T-cell (primary cell): ENCODE results near the gene WNT2B. TPM values are rescaled to one million over a fixed set of nuclear protein-coding genes. Genes with fewer than 3 reads are reported as not detected.

ENCODE experiments used
- ATAC-seq, 4 experiments: fragments of 200-7000 bp in 3 of 4; fragments of 150-1000 bp in 1 of 4; cut with Tn5 transposase; replicated peaks in 1 of 4; 1 replicate in 3 of 4; 2 replicates in 1 of 4; pipeline ENCODE4 v1.10.0; 2021; ENCODE audit warnings: moderate library complexity in 3 of 4, mild to moderate bottlenecking in 2 of 4, moderate number of reproducible peaks in 1 of 4
- CTCF ChIA-PET, 2 donors: fragments of 300-600 bp; sonication (Branson Sonifier 250); formaldehyde crosslinking; loops; one replicate each; lab custom pipeline; 2022; ENCODE audit warnings: antibody characterized with exemption in 2 of 2; lab: Charles Lee
- POLR2A ChIA-PET, 2 donors: fragments of 300-600 bp; sonication (Branson Sonifier 250); formaldehyde crosslinking; loops; one replicate each; lab custom pipeline; 2022; ENCODE audit warnings: antibody characterized with exemption in 2 of 2; lab: Charles Lee
- DNase-seq, 35 experiments: peaks; one replicate each; pipeline versions ENCODE4 v3.0.0 to v3.0.0-alpha.2; 2013 to 2023
- H3K27ac ChIP-seq: one replicate; pipeline ENCODE4 v1.5.1; 2013; ENCODE audit warnings: low read length
- H3K27me3 ChIP-seq, 2 experiments: replicated peaks in 1 of 2; 1 replicate in 1 of 2; 2 replicates in 1 of 2; pipeline versions ENCODE4 v1.6.1 to v1.7.0; 2013; ENCODE audit warnings: low read length in 1 of 2, mixed read lengths in 1 of 2; ENCODE audit not compliant: control insufficient read depth in 2 of 2, insufficient read depth in 2 of 2; ENCODE audit errors: extremely low read depth in 1 of 2
- H3K36me3 ChIP-seq, 2 donors: 1 replicate in 1 of 2; 2 replicates in 1 of 2; pipeline versions ENCODE4 v1.6.1 to v1.7.0; 2013; ENCODE audit warnings: low read length in 1 of 2; ENCODE audit not compliant: control insufficient read depth in 2 of 2, insufficient read depth in 1 of 2; ENCODE audit errors: extremely low read depth in 1 of 2
- H3K4me1 ChIP-seq, 2 experiments: 1 replicate in 1 of 2; 2 replicates in 1 of 2; pipeline versions ENCODE4 v1.6.1 to v1.7.0; 2013; ENCODE audit warnings: low read length in 2 of 2, mixed read lengths in 1 of 2; ENCODE audit not compliant: insufficient read depth in 2 of 2, control insufficient read depth in 1 of 2; ENCODE audit errors: extremely low read depth in 1 of 2
- H3K4me3 ChIP-seq, 2 donors: 1 replicate in 1 of 2; 2 replicates in 1 of 2; pipeline versions ENCODE4 v1.5.1 to v1.7.0; 2013; ENCODE audit warnings: mild to moderate bottlenecking in 2 of 2, low read length in 1 of 2, moderate library complexity in 1 of 2; ENCODE audit not compliant: control insufficient read depth in 1 of 2; ENCODE audit errors: extremely low read depth in 1 of 2
- H3K9me3 ChIP-seq: 2 replicates; pipeline ENCODE4 v1.7.0; 2013
- H3K27ac Mint-ChIP-seq, 2 donors: one replicate each; pipeline ENCODE4 v1.8.0; 2020 to 2021; ENCODE audit warnings: mild to moderate bottlenecking in 2 of 2, mixed read lengths in 2 of 2
- H3K27me3 Mint-ChIP-seq, 2 donors: one replicate each; pipeline ENCODE4 v1.8.0; 2021 to 2022; ENCODE audit warnings: mixed read lengths in 2 of 2
- H3K36me3 Mint-ChIP-seq: one replicate; pipeline ENCODE4 v1.8.0; 2021; ENCODE audit warnings: mixed read lengths
- H3K4me1 Mint-ChIP-seq, 3 donors: one replicate each; pipeline ENCODE4 v1.8.0; 2020 to 2022; ENCODE audit warnings: mixed read lengths in 3 of 3, mild to moderate bottlenecking in 1 of 3
- H3K4me3 Mint-ChIP-seq, 3 donors: one replicate each; pipeline ENCODE4 v1.8.0; 2020 to 2022; ENCODE audit warnings: mild to moderate bottlenecking in 3 of 3, mixed read lengths in 3 of 3, moderate library complexity in 3 of 3
- H3K9me3 Mint-ChIP-seq, 3 donors: one replicate each; pipeline ENCODE4 v1.8.0; 2020 to 2022; ENCODE audit warnings: mixed read lengths in 3 of 3
- WGBS: methylation state at CpG from one replicate; pipeline ENCODE4 v1.1.5; 2013; ENCODE audit warnings: missing lambda C conversion rate; ENCODE audit not compliant: insufficient coverage; 5-methylcytosine and 5-hydroxymethylcytosine counted together
- total RNA-seq, 35 experiments: library from RNA in 6 of 35; stranded (reverse) in 6 of 35; fragments of 120-200 nt in 1 of 35; gene quantifications; one replicate each; pipeline versions ENCODE4 v1.2.1 to v1.2.4 and lab custom pipeline; 2013 to 2026

The WNT2B gene
- total RNA-seq, 5 donors from 2014 or later (not counting 1 experiment from before 2014, with no cell fraction given), result 0.23 to 0.86 (median 0.47) TPM

GRCh38 chr1:112533029-112533428 is 24.3 kb downstream of the WNT2B start:
- H3K4me1 ChIP-seq, result no peaks in the 10 kb centered on the region
- no peaks in the 10 kb centered on the region for H3K9me3 ChIP-seq
- no peak overlapping the region for H3K4me3 ChIP-seq
- H3K27ac ChIP-seq, result no peak overlapping the region
- ATAC-seq, result no peak
- no peaks in the 10 kb centered on the region for H3K4me1 Mint-ChIP-seq
- no peak overlapping the region for H3K4me3 Mint-ChIP-seq
- H3K27me3 ChIP-seq, result no peaks in the 10 kb centered on the region
- DNase-seq, result no peak
- ChIA-PET POLR2A (no interaction called here), CTCF (no interaction called here)
- H3K36me3 Mint-ChIP-seq, result peaks cover 14% of the 10 kb centered on the region
- H3K27ac Mint-ChIP-seq, result no peak overlapping the region
- no peaks in the 10 kb centered on the region for H3K9me3 Mint-ChIP-seq
- 97% methylated on average over 5 of the region's 6 CpGs for WGBS
- no peaks in the 10 kb centered on the region for H3K27me3 Mint-ChIP-seq
- H3K36me3 ChIP-seq, result peaks cover 0 to 3% of the 10 kb centered on the region in 2 donors

- ATAC-seq, result no peak
- ChIA-PET CTCF (no interaction called here), POLR2A (no interaction called here)
- H3K4me3 ChIP-seq, result no peak overlapping the region
- no peak overlapping the region for H3K27ac ChIP-seq
- DNase-seq, result no peak
- WGBS, result no CpG with 5 or more reads among the region's 2 CpGs
- Mint-ChIP-seq H3K9me3 (no peaks in the 10 kb centered on the region), H3K4me1 (no peaks in the 10 kb centered on the region), H3K36me3 (peaks cover 28% of the 10 kb centered on the region), H3K27ac (no peak overlapping the region), H3K4me3 (no peak overlapping the region), H3K27me3 (no peaks in the 10 kb centered on the region)
- no peaks in the 10 kb centered on the region for H3K27me3 ChIP-seq
- peaks cover 0 to 20% of the 10 kb centered on the region in 2 donors for H3K36me3 ChIP-seq
- no peaks in the 10 kb centered on the region for H3K9me3 ChIP-seq
- no peaks in the 10 kb centered on the region for H3K4me1 ChIP-seq
Measured at GRCh38 chr1:112536561-112536960, 27.8 kb downstream of the WNT2B start.

- no peaks in the 10 kb centered on the region for H3K4me1 ChIP-seq
- H3K4me3 Mint-ChIP-seq, result no peak overlapping the region
- CTCF ChIA-PET, result interaction anchor here in 1 of 2 donors (0.6 kb wide), 2 partner anchors 10 to 141 kb away, joined by 3 to 6 read pairs; no protein-coding TSS in a partner anchor
Measured at GRCh38 chr1:112537456-112537855, 28.7 kb downstream of the WNT2B start.

GRCh38 chr1:112538883-112539282 is 30.1 kb downstream of the WNT2B start:
- DNase-seq (no peak), ATAC-seq (no peak)
- POLR2A ChIA-PET, result interaction anchor here in 1 of 2 donors (0.6 kb wide), 1 partner anchor 1396 kb away, joined by 14 read pairs; no protein-coding TSS in a partner anchor
- Histone ChIP-seq H3K27me3 (no peaks in the 10 kb centered on the region), H3K27ac (no peak overlapping the region), H3K9me3 (no peaks in the 10 kb centered on the region), H3K4me1 (no peaks in the 10 kb centered on the region), H3K4me3 (no peak overlapping the region), H3K36me3 (peaks cover 0 to 20% of the 10 kb centered on the region in 2 donors)
- H3K4me1 Mint-ChIP-seq, result no peaks in the 10 kb centered on the region
- H3K27me3 Mint-ChIP-seq, result no peaks in the 10 kb centered on the region
- peaks cover 34% of the 10 kb centered on the region for H3K36me3 Mint-ChIP-seq
- no peaks in the 10 kb centered on the region for H3K9me3 Mint-ChIP-seq
- H3K27ac Mint-ChIP-seq, result no peak overlapping the region
- WGBS, result no CpG with 5 or more reads among the region's 3 CpGs
- no peak overlapping the region for H3K4me3 Mint-ChIP-seq
- CTCF ChIA-PET, result no interaction called here

More at GRCh38 chr1:112537456-112537855, 28.7 kb downstream of the WNT2B start:
- DNase-seq (no peak), ATAC-seq (no peak)
- no peak overlapping the region for H3K4me3 ChIP-seq
- no peaks in the 10 kb centered on the region for H3K4me1 Mint-ChIP-seq
- no peaks in the 10 kb centered on the region for H3K27me3 ChIP-seq
- H3K27ac ChIP-seq, result no peak overlapping the region
- H3K27me3 Mint-ChIP-seq, result no peaks in the 10 kb centered on the region
- H3K36me3 ChIP-seq, result peaks cover 0 to 20% of the 10 kb centered on the region in 2 donors
- peaks cover 36% of the 10 kb centered on the region for H3K36me3 Mint-ChIP-seq
- no peak overlapping the region for H3K27ac Mint-ChIP-seq
- H3K9me3 ChIP-seq, result no peaks in the 10 kb centered on the region
- no peaks in the 10 kb centered on the region for H3K9me3 Mint-ChIP-seq
- POLR2A ChIA-PET, result no interaction called here

GRCh38 chr1:112540226-112540794 is 31.5 kb downstream of the WNT2B start:
- Mint-ChIP-seq H3K36me3 (peaks cover 24% of the 10 kb centered on the region), H3K27me3 (no peaks in the 10 kb centered on the region), H3K4me3 (no peak overlapping the region), H3K27ac (no peak overlapping the region), H3K9me3 (no peaks in the 10 kb centered on the region), H3K4me1 (no peaks in the 10 kb centered on the region)
- ChIA-PET POLR2A (no interaction called here), CTCF (interaction anchor here (0.5 to 0.7 kb wide), 2 partner anchors 81 to 856 kb away, joined by 3 to 5 read pairs; no protein-coding TSS in a partner anchor)
- ATAC-seq (no peak), DNase-seq (no peak)
- H3K9me3 ChIP-seq, result no peaks in the 10 kb centered on the region
- H3K4me1 ChIP-seq, result no peaks in the 10 kb centered on the region
- peaks cover 0 to 20% of the 10 kb centered on the region in 2 donors for H3K36me3 ChIP-seq
- no peak overlapping the region for H3K27ac ChIP-seq
- no peaks in the 10 kb centered on the region for H3K27me3 ChIP-seq
- WGBS, result no CpG with 5 or more reads among the region's 1 CpG
- no peak overlapping the region for H3K4me3 ChIP-seq

- ChIA-PET POLR2A (interaction anchor here (0.6 kb wide), 2 partner anchors 42 to 140 kb away, joined by 3 read pairs; no protein-coding TSS in a partner anchor), CTCF (interaction anchor here in 1 of 2 donors (0.7 kb wide), 1 partner anchor 857 kb away, joined by 3 read pairs; no protein-coding TSS in a partner anchor)
- no CpG with 5 or more reads among the region's 1 CpG for WGBS
- H3K36me3 ChIP-seq, result peaks cover 0 to 20% of the 10 kb centered on the region in 2 donors
- Mint-ChIP-seq H3K27me3 (no peaks in the 10 kb centered on the region), H3K36me3 (peaks cover 32% of the 10 kb centered on the region), H3K27ac (no peak overlapping the region), H3K4me3 (no peak overlapping the region), H3K9me3 (no peaks in the 10 kb centered on the region), H3K4me1 (no peaks in the 10 kb centered on the region)
- ATAC-seq (no peak), DNase-seq (no peak)
- H3K4me3 ChIP-seq, result no peak overlapping the region
- H3K27me3 ChIP-seq, result no peaks in the 10 kb centered on the region
- H3K27ac ChIP-seq, result no peak overlapping the region
- no peaks in the 10 kb centered on the region for H3K9me3 ChIP-seq
- H3K4me1 ChIP-seq, result no peaks in the 10 kb centered on the region
Measured at GRCh38 chr1:112541299-112541698, 32.5 kb downstream of the WNT2B start.
